Measurements from ENCODE around the gene JAKMIP2.

DNA sequence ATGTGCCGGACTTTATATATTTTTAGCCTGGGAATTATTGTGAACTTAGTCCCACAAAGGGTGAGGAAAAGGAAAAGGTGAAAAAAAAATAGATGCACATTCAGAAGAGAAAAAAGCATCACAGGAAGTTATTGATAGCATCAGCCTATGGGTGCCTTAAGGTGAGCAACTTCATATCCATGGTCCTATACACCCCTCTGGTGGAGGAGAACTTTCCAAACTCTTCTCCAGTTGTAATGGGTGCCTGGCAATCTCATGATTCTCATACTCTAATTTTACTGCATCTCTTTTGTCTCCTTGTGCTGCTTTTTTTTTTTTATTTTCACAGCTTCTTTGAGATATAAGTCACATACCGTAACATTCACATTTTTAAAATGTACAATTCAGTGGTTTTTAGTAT lies 107.4 kb downstream of the JAKMIP2 start:
- no peak for TF ChIP-seq POLR2AphosphoS5 (IDR thresholded peaks at IDR 0.05; ENCODE audit: borderline replicate concordance, low read depth, low read length)
- TF ChIP-seq EZH2 (IDR thresholded peaks at IDR 0.05), result no peak

All from SK-N-MC (cell line).